HEK293 (cell line): ENCODE data around the gene STK24.

ENCODE experiments used
- CTCF ChIP-seq: fragments of 450-650 bp; formaldehyde crosslinking; IDR thresholded peaks from 2 replicates; pipeline ENCODE4 v1.5.1; 2016; ENCODE audit warnings: missing biosample characterization, missing genetic modification characterization
- OSR2 ChIP-seq: fragments of 450-650 bp; formaldehyde crosslinking; IDR thresholded peaks from 2 replicates; pipeline ENCODE4 v1.5.1; 2016; ENCODE audit warnings: missing biosample characterization, missing genetic modification characterization
- ZBTB20 ChIP-seq: fragments of 450-650 bp; formaldehyde crosslinking; IDR thresholded peaks from 2 replicates; pipeline ENCODE4 v1.5.1; 2016; ENCODE audit warnings: missing biosample characterization, missing genetic modification characterization
- ZBTB26 ChIP-seq: fragments of 450-650 bp; formaldehyde crosslinking; optimal IDR thresholded peaks from 2 replicates; pipeline ENCODE3; 2016; ENCODE audit warnings: missing biosample characterization, mild to moderate bottlenecking, missing genetic modification characterization
- ZNF140 ChIP-seq: fragments of 450-650 bp; formaldehyde crosslinking; IDR thresholded peaks from 2 replicates; pipeline ENCODE4 v1.5.1; 2016; ENCODE audit warnings: missing biosample characterization, missing genetic modification characterization
- ZNF37A ChIP-seq: fragments of 450-650 bp; IDR thresholded peaks from 2 replicates; pipeline ENCODE4 v1.5.1; 2018; ENCODE audit warnings: missing biosample characterization, missing genetic modification characterization
- ZNF398 ChIP-seq: fragments of 450-650 bp; formaldehyde crosslinking; IDR thresholded peaks from 2 replicates; pipeline ENCODE4 v1.5.1; 2017; ENCODE audit warnings: missing biosample characterization, missing genetic modification characterization
- ZNF555 ChIP-seq: fragments of 450-650 bp; formaldehyde crosslinking; conservative IDR thresholded peaks from 2 replicates; pipeline ENCODE4 v1.5.1; 2017; ENCODE audit warnings: missing biosample characterization, mild to moderate bottlenecking, missing genetic modification characterization, inconsistent platforms
- ZNF791 ChIP-seq: fragments of 450-650 bp; formaldehyde crosslinking; IDR thresholded peaks from 2 replicates; pipeline ENCODE4 v1.5.1; 2016; ENCODE audit warnings: missing biosample characterization, missing genetic modification characterization
- TF ChIP-seq, protein P1 (sequence below): fragments of 450-650 bp; formaldehyde crosslinking; IDR thresholded peaks from 2 replicates; pipeline ENCODE4 v1.5.1; 2016; ENCODE audit warnings: missing biosample characterization, missing genetic modification characterization

- no peak for TF ChIP-seq OSR2 (tag by site-specific recombination)
- no peak for TF ChIP-seq CTCF
- no peak for TF ChIP-seq ZNF555
- no peak for TF ChIP-seq ZBTB20
- TF ChIP-seq, protein P1, sequence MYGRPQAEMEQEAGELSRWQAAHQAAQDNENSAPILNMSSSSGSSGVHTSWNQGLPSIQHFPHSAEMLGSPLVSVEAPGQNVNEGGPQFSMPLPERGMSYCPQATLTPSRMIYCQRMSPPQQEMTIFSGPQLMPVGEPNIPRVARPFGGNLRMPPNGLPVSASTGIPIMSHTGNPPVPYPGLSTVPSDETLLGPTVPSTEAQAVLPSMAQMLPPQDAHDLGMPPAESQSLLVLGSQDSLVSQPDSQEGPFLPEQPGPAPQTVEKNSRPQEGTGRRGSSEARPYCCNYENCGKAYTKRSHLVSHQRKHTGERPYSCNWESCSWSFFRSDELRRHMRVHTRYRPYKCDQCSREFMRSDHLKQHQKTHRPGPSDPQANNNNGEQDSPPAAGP, result no peak
- TF ChIP-seq ZNF398, result no peak
- TF ChIP-seq ZNF791, result no peak
- no peak for TF ChIP-seq ZBTB26
- TF ChIP-seq ZNF37A (tag by site-specific recombination), result no peak
- no peak for TF ChIP-seq ZNF140 (tag by site-specific recombination)
Measured at GRCh38 chr13:98459171-98459681, 117.7 kb downstream of the STK24 start.
